HEK293 (cell line): ENCODE results near the gene SUPT4H1.
A peak's percentile ranks its signal among the peaks of the same experiment; 100 is the strongest.

Experiments
- CTCF ChIA-PET: fragments of 350-600 bp; formaldehyde crosslinking; extraction: SDS; loops from one replicate; lab custom pipeline; 2021; ENCODE audit warnings: antibody characterized with exemption; lab: Yijun Ruan, JAX
- POLR2A ChIA-PET: fragments of 300-600 bp; formaldehyde crosslinking; extraction: SDS; loops from one replicate; lab custom pipeline; 2020; ENCODE audit warnings: antibody characterized with exemption, inconsistent platforms; lab: Yijun Ruan, JAX
- H3K27ac ChIP-seq: fragments of 200-500 bp; sonication (Bioruptor generic); 2 replicates; pipeline ENCODE4 v1.5.1; 2014; ENCODE audit warnings: low read depth, low read length, control low read depth, inconsistent platforms; ENCODE audit errors: extremely low read depth
- H3K36me3 ChIP-seq, 2 experiments: fragments of 200-500 bp in 1 of 2; sonication (Bioruptor generic) in 1 of 2; 1 replicate in 1 of 2; 2 replicates in 1 of 2; pipeline ENCODE4 v1.5.1; 2014 to 2017; ENCODE audit warnings: inconsistent platforms in 2 of 2, low read length in 2 of 2; ENCODE audit not compliant: control insufficient read depth in 2 of 2, insufficient read depth in 1 of 2
- H3K4me1 ChIP-seq: fragments of 200-500 bp; sonication (Bioruptor generic); 2 replicates; pipeline ENCODE4 v1.5.1; 2014; ENCODE audit warnings: mild to moderate bottlenecking, low read length, inconsistent platforms; ENCODE audit not compliant: control insufficient read depth, insufficient read depth
- H3K4me3 ChIP-seq: 2 replicates; pipeline ENCODE4 v1.5.1; 2011; ENCODE audit warnings: low read depth, mild to moderate bottlenecking, control low read depth, low read length, moderate library complexity
- H3K9me3 ChIP-seq: fragments of 200-500 bp; sonication (Bioruptor generic); 2 replicates; pipeline ENCODE4 v1.5.1; 2014; ENCODE audit warnings: low read depth, low read length, inconsistent platforms; ENCODE audit not compliant: control insufficient read depth, insufficient read depth
- SP2 ChIP-seq: fragments of 450-650 bp; formaldehyde crosslinking; IDR thresholded peaks from 2 replicates; pipeline ENCODE4 v1.5.1; 2016; ENCODE audit warnings: missing biosample characterization, missing genetic modification characterization
- SP7 ChIP-seq: fragments of 450-650 bp; formaldehyde crosslinking; IDR thresholded peaks from 2 replicates; pipeline ENCODE4 v1.5.1; 2016; ENCODE audit warnings: missing biosample characterization, missing genetic modification characterization
- TSHZ1 ChIP-seq: fragments of 450-650 bp; formaldehyde crosslinking; IDR thresholded peaks from 2 replicates; pipeline ENCODE4 v1.5.1; 2016; ENCODE audit warnings: missing biosample characterization, missing genetic modification characterization, borderline replicate concordance
- ZBTB17 ChIP-seq: fragments of 450-650 bp; formaldehyde crosslinking; IDR thresholded peaks from 2 replicates; pipeline ENCODE4 v1.5.1; 2016; ENCODE audit warnings: missing biosample characterization, missing genetic modification characterization
- ZBTB8A ChIP-seq: fragments of 450-650 bp; formaldehyde crosslinking; IDR thresholded peaks from 2 replicates; pipeline ENCODE4 v1.5.1; 2016; ENCODE audit warnings: missing biosample characterization, missing genetic modification characterization
- ZFP37 ChIP-seq: fragments of 450-650 bp; formaldehyde crosslinking; IDR thresholded peaks from 2 replicates; pipeline ENCODE4 v1.5.1; 2016; ENCODE audit warnings: missing biosample characterization, missing genetic modification characterization
- ZFP41 ChIP-seq: fragments of 450-650 bp; formaldehyde crosslinking; IDR thresholded peaks from 2 replicates; pipeline ENCODE4 v1.5.1; 2016; ENCODE audit warnings: missing biosample characterization, missing genetic modification characterization, borderline replicate concordance
- ZNF132 ChIP-seq: fragments of 450-650 bp; formaldehyde crosslinking; IDR thresholded peaks from 2 replicates; pipeline ENCODE4 v1.5.1; 2017; ENCODE audit warnings: missing biosample characterization, missing genetic modification characterization, borderline replicate concordance
- ZNF211 ChIP-seq: fragments of 450-650 bp; formaldehyde crosslinking; IDR thresholded peaks from 2 replicates; pipeline ENCODE4 v1.5.1; 2016; ENCODE audit warnings: low read depth, missing biosample characterization, missing genetic modification characterization
- ZNF280C ChIP-seq: fragments of 450-650 bp; formaldehyde crosslinking; IDR thresholded peaks from 2 replicates; pipeline ENCODE4 v1.5.1; 2016; ENCODE audit warnings: missing biosample characterization, missing genetic modification characterization
- ZNF366 ChIP-seq: fragments of 450-650 bp; formaldehyde crosslinking; conservative IDR thresholded peaks from 2 replicates; pipeline ENCODE4 v1.5.1; 2016; ENCODE audit warnings: missing biosample characterization, missing genetic modification characterization
- ZNF37A ChIP-seq: fragments of 450-650 bp; IDR thresholded peaks from 2 replicates; pipeline ENCODE4 v1.5.1; 2018; ENCODE audit warnings: missing biosample characterization, missing genetic modification characterization
- ZNF398 ChIP-seq: fragments of 450-650 bp; formaldehyde crosslinking; IDR thresholded peaks from 2 replicates; pipeline ENCODE4 v1.5.1; 2017; ENCODE audit warnings: missing biosample characterization, missing genetic modification characterization
- ZNF433 ChIP-seq: fragments of 450-650 bp; formaldehyde crosslinking; IDR thresholded peaks from 2 replicates; pipeline ENCODE4 v1.5.1; 2016; ENCODE audit warnings: missing biosample characterization, missing genetic modification characterization, low read depth
- ZNF501 ChIP-seq: fragments of 450-650 bp; formaldehyde crosslinking; IDR thresholded peaks from 2 replicates; pipeline ENCODE4 v1.5.1; 2016; ENCODE audit warnings: missing biosample characterization, missing genetic modification characterization
- ZNF514 ChIP-seq: fragments of 450-650 bp; formaldehyde crosslinking; IDR thresholded peaks from 2 replicates; pipeline ENCODE4 v1.5.1; 2016; ENCODE audit warnings: missing biosample characterization, missing genetic modification characterization
- ZNF548 ChIP-seq: fragments of 450-650 bp; formaldehyde crosslinking; IDR thresholded peaks from 2 replicates; pipeline ENCODE4 v1.5.1; 2016; ENCODE audit warnings: missing biosample characterization, missing genetic modification characterization
- ZNF626 ChIP-seq: fragments of 450-650 bp; sonication (Bioruptor Pico); formaldehyde crosslinking; IDR thresholded peaks from 2 replicates; pipeline ENCODE4 v1.5.1; 2018; ENCODE audit warnings: missing biosample characterization, missing genetic modification characterization, inconsistent platforms
- ZNF658 ChIP-seq: fragments of 450-650 bp; formaldehyde crosslinking; IDR thresholded peaks from 2 replicates; pipeline ENCODE4; 2016; ENCODE audit warnings: missing biosample characterization, missing genetic modification characterization
- ZNF677 ChIP-seq: fragments of 450-650 bp; IDR thresholded peaks from 2 replicates; pipeline ENCODE4 v1.5.0; 2018; ENCODE audit warnings: missing biosample characterization, mild to moderate bottlenecking, missing genetic modification characterization, moderate library complexity

The SUPT4H1 gene

GRCh38 chr17:58315750-58316149, 36.3 kb downstream of the SUPT4H1 start:
- Histone ChIP-seq H3K36me3 (no peaks in the 10 kb centered on the region), H3K27ac (no peak overlapping the region), H3K4me1 (peaks cover 9% of the 10 kb centered on the region), H3K4me3 (no peak overlapping the region), H3K9me3 (no peaks in the 10 kb centered on the region)
- TF ChIP-seq ZNF211 (tag by site-specific recombination) (no peak), ZNF658 (tag by site-specific recombination) (no peak), ZNF501 (tag by site-specific recombination) (no peak), ZBTB17 (tag by site-specific recombination) (0 out of 2 replicates have a peak, but pooled peaks have one; percentile 21), ZNF132 (tag by site-specific recombination) (no peak), ZNF626 (tag by site-specific recombination) (no peak), ZNF398 (no peak), ZNF280C (tag by site-specific recombination) (no peak), ZNF514 (no peak), ZNF366 (tag by site-specific recombination) (peak; percentile 97), ZFP37 (no peak), ZNF677 (no peak), ZNF548 (tag by site-specific recombination) (no peak)
- POLR2A ChIA-PET = no interaction called here
- CTCF ChIA-PET = interaction anchor here (0.6 to 8.0 kb wide), 11 partner anchors 10 to 164 kb away, joined by 3 to 189 read pairs (median 16); partner anchors contain the start of gene RNF43

GRCh38 chr17:58315281-58315711, 36.7 kb downstream of the SUPT4H1 start:
- CTCF ChIA-PET = interaction anchor here (0.6 to 8.0 kb wide), 10 partner anchors 10 to 134 kb away, joined by 3 to 189 read pairs (median 4); partner anchors contain the start of gene RNF43
- no peaks in the 10 kb centered on the region for H3K9me3 ChIP-seq
- H3K4me1 ChIP-seq = peaks cover 9% of the 10 kb centered on the region
- H3K4me3 ChIP-seq = no peak overlapping the region
- H3K36me3 ChIP-seq = no peaks in the 10 kb centered on the region
- no peak overlapping the region for H3K27ac ChIP-seq
- POLR2A ChIA-PET = no interaction called here
- TF ChIP-seq SP7 (no peak), TSHZ1 (tag by site-specific recombination) (no peak), ZFP41 (tag by site-specific recombination) (no peak), ZNF37A (tag by site-specific recombination) (no peak), ZNF433 (tag by site-specific recombination) (no peak), ZBTB8A (no peak), SP2 (tag by site-specific recombination) (no peak)
